HG03457 (cell line): ENCODE data around the gene SYT1.

Experiments
- ATAC-seq: cut with Tn5 transposase; IDR thresholded peaks from one replicate; pipeline ENCODE4 v1.9.1; 2021; ENCODE audit warnings: moderate number of reproducible peaks; ENCODE audit not compliant: unreplicated experiment

SYT1 gene

DNA sequence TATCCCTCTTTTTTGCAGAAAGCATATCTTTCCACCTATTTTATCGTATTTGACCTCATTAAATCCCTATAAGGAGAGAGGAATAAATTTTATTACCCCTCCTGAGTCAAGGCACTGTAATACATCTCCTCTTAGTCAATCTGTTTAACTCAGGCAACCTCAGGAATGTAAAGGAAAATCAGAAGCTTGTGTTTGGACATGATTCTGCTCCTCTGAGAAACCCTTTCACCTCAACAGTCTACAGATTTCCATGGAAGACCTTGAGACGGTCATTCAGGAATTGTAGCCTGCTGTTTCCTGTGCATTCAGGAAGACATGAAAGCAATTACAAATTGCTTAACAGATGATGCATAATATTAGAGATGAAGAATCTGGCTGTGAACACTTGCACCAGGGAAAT lies 465.4 kb downstream of the SYT1 start:
- no peak for ATAC-seq

DNA sequence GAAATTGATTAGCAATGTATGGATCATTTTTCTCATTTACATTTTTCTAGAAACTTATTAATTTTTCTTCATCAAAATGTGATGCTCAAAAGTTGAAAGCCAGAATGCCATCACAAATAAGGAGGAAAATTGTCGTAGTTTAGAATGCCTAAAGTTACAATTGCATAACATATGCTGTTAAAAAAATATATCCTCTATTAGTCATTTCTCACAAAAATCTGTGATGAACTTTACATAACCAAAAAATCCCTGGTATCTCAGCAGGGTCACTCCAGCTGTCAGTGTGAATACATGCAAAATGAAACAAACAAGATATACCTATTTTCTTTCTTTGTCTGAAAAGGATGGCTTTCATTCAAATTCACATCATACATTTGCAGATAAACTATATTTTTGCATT lies 467.3 kb downstream of the SYT1 start:
- no peak for ATAC-seq

DNA sequence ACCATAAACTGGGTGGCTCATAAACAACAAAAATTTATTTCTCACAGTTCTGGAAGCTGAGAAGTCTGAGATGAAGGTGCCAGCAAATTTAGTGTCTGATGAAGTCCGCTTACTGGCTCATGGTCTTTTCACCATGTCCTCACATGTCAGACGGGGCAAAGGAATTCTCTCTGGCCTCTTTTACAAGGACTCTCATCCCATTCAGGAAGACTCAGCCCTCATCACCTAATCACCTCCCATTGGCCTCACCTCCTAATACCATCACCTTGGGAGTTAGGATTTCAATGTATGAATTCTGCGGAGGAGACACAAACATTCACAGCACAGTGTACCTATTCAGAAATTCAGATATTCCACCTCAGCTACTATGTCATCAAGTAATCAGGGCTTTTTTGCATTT lies 468.6 kb downstream of the SYT1 start:
- no peak for ATAC-seq

- ATAC-seq: no peak
Measured at GRCh38 chr12:79337662-79338290, 473.2 kb downstream of the SYT1 start.

DNA sequence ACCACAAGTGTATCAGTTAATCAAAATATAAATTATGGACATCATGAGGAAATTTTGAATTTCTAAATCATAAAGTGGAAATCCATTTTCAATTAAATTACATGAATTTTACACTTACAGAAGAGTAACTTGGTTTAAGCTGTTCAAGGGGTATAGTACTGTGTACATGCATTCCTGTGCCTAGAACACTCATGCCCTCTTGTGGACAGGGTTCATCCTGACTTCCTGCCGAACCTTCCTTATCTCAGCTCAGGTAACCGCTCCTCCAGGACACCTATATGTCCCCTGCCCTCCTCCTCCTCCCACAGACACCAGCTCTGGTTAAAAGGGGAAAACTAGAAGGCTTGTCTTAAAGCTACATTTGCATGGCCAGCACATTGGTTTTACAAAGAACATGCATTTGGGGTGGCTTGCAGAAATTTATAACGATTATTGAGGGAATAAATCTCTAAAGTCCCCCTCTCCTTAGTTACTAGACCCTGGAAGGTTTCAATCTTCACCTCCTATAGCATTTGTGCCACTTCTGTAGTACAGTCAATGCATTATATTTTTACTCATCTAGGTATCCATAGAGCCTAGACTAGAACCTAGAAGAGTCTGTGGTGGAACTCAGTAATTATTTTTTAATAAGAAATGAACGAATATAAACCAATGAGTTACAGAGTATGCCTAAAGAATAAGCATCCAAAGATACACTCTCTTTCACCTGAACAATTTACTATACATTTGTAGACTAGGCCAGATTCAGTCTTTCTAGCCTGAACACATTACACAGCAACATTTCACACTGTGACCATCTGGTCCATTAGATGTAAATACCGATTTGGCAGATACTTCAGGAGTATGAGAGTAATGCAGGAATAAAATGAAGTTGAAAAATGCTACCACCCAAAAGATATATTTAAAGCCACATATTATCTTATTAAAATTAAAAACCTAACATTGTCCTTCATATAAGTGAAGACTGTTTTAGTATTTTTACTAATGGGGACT lies 480.6 kb downstream of the SYT1 start:
- ATAC-seq: no peak

DNA sequence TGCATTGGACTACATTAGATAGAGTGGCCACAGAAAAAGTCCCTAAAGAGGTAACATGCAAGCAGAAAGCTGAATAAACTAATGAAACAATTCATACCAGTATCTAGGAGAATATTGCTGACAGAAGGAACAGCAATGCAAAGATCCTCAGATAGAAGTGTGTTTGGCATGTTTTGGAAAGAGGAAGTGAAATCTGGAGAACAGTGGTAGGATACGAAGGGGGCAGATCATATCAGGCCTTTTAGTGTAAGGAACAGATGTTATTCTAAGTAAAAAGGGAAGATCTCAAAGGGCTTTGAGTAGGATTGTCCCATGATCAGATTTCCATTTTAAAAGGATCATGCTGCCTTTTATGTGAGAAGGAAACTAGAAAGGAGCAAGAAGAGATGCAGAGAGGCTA lies 483.3 kb downstream of the SYT1 start:
- no peak for ATAC-seq

GRCh38 chr12:79351251-79351650 lies 486.7 kb downstream of the SYT1 start:
- no peak for ATAC-seq

- no peak for ATAC-seq
Measured at GRCh38 chr12:79356216-79356615, 491.6 kb downstream of the SYT1 start.

DNA sequence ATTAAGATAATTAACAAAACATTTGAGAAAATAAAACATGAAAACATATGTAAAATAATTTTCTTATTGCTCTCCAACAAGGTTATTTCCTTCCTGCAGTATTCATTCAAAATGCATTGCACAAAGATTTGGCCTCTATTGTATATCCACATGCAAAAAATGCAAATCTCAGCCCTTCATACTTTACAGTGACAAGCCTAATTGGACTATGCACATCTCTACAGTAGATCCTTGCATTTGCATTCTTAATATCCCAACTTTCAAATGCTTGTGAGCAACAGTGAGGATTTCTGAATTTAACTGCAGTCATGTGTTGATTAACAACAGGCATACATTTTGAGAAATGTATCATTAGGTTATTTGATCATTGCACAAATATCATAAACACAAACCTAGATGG lies 492.5 kb downstream of the SYT1 start:
- no peak for ATAC-seq

DNA sequence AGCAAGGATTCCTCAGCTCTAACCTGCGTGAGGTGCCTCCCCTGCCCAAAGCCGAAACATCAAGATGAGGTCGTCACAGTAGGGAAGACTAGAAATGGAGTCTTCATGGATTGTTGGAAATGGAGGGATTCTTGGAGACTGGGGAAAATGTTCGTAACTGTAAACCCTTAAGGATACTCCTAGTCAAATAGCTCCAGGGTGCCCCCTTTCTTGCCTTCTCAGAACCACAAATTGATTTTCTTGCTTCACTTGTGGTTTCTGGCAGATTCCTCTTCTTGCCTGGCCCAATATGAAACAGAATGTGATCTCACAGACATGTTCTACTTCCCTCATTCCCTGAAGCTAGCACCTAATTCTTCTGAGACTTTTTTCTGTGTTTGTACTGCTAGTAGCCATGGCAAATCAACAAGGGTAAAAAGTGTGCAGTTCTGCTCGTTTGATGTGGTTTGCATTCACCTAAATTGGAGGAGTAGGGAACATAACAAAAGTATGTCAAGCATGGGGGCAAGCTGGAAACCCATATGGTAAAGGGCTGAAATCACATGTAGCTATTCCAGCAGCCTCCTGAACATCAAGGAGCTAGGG lies 494.2 kb downstream of the SYT1 start:
- ATAC-seq: no peak

DNA sequence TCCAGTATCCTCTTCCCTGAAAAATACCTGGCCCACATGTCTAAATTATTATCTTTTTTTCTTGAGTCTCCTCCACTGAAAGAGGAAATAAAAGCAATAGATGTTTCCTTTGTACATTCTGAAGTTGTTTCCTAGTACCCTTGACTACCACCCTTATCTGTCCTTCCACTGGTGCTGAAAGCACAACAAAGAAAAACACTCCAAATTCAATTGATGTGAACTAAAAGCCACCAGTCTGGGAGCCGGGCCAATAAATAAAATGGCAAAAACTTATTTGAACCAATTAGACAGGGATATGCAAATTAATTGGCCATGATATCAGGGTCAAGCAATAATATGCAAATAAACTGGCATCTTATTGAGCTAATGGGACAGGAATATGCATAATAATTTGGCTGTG lies 495.7 kb downstream of the SYT1 start:
- no peak for ATAC-seq

- ATAC-seq: no peak
Measured at GRCh38 chr12:79360936-79361335, 496.4 kb downstream of the SYT1 start.

DNA sequence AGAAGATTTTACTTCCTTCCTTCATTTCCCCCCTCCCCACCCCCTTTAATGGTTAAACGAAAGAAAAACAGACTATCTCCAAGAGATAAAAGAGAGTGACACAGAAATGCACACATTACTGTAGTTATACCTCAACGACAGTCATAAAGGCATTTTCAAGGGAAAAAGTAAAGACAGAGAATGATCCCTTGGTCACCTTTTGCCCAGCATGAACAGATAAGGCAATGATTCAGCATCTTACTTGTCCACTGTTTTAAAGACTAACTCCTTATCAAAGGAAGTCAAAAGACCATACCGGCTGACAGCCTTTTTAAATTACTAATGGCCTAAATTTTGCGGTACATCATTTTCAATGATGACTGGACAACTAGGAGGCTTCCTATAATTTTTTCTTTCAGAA lies 499.6 kb downstream of the SYT1 start:
- ATAC-seq: no peak

DNA sequence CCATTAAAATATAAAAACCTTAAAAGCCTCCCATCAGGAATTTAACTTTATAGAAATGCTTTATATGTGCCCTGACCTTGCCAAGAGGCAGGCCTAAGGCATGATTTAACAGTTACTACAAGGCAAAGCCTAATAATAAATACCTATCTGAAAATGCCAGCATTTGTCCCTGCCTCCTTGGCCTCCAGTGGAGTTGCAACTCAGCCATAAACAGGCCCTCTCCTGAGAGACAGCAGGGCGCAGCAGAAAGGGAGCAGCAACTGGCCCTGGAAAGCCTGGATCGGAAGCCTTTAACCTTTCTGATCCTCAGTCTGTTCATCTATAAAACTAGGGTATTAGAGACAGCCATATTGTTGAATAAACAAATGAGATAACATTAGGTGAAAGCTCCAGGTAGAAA lies 501.8 kb downstream of the SYT1 start:
- no peak for ATAC-seq

GRCh38 chr12:79367032-79367589 lies 502.5 kb downstream of the SYT1 start:
- ATAC-seq: no peak

DNA sequence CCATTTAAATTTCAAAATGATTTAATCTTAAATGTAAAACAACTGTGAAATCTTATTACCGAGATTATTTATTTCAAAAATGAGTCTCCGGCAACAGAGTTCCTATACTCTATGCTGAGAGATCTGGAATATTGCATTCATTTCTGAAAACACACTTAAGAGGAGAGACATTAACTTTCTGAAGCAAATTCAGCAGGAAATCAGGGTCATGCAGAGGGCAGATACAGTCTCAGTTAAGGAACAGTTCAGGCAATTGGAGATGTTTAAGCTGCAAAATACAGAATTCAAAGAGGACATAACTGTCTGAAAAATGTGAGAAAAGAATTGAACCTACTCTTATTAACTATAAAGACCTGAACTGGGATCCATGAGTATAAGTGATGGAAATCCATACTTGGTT lies 505.4 kb downstream of the SYT1 start:
- ATAC-seq: no peak

DNA sequence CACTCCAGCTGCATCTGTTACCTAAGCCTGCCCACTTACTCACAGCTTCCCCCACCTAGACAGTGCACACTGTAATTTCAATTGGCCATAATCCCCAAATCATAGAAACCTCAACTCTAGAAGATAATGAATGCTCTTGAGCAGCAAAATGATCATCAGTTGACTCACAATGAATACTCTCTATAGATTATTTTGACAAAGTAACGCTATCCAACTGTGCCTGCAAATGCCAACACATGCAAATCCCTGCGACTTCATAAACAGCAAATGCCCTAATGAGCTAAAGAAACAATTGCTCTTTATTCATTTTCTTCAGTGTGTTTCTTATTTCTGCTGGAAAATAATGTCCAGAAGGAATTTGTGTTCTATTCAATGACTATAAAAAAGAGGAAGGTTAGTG lies 506.7 kb downstream of the SYT1 start:
- ATAC-seq: no peak

GRCh38 chr12:79373896-79374499 lies 509.4 kb downstream of the SYT1 start:
- ATAC-seq: peak; percentile 87

DNA sequence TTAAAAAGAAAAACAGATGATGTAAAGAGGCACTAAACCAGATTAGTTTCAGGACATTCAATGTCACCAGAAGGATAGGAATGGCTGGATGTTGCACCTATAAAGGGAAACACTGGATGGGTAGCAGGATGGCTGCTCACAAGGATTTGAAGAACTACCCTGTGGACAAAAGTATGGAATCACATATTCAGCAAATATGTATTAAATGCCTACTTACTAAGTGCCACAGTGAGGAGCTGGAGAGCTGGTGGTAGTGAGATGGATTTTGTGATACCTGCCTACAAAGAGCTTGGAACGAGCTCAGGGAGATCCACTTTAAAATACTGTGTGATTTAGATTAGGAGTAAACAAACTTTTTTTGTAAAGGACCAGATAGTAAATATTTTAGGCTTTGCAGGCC lies 510.0 kb downstream of the SYT1 start:
- no peak for ATAC-seq

GRCh38 chr12:79375050-79375449 lies 510.5 kb downstream of the SYT1 start:
- no peak for ATAC-seq

DNA sequence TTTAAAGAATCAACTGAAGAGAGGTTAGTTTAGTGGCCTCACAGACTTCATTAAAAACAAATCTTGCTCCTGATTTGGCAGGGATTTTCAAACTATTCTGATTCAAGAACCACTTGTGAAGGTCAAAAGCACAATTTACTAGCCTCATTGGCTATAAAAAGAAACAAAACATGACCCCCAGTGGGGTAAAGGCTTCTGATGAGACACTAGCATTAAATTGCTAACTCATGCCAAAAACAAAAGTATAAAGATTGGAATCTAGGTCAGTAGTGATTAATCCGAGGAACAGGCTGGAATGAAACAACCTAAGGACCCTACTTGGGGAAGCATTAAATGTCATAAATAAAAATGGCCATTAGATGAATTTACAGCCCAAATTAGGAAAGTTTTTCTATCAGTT lies 513.9 kb downstream of the SYT1 start:
- ATAC-seq: no peak
